DOHH2 (cell line): ENCODE measurements around the gene EPB41L1.

Experiments used
- H3F3A ChIP-seq: fragments of 200-600 bp; sonication (generic), shearing (Covaris generic); 2 replicates; pipeline ENCODE4 v1.6.0; 2016; ENCODE audit warnings: antibody characterized with exemption, mild to moderate bottlenecking; ENCODE audit not compliant: control insufficient read depth, insufficient read depth
- H3K27ac ChIP-seq: fragments of 200-600 bp; sonication (generic); 2 replicates; pipeline ENCODE4 v1.5.1; 2014; ENCODE audit warnings: low read depth, mild to moderate bottlenecking, low read length, moderate library complexity
- H3K27me3 ChIP-seq: fragments of 200-600 bp; sonication (generic); 2 replicates; pipeline ENCODE4 v1.6.1; 2014; ENCODE audit warnings: mild to moderate bottlenecking, low read length, mixed read lengths; ENCODE audit not compliant: control insufficient read depth
- H3K36me3 ChIP-seq: fragments of 200-600 bp; sonication (generic); 2 replicates; pipeline ENCODE4 v1.6.1; 2014; ENCODE audit warnings: mild to moderate bottlenecking, low read length, moderate library complexity, mixed read lengths; ENCODE audit not compliant: control insufficient read depth
- H3K4me1 ChIP-seq: fragments of 200-600 bp; sonication (generic); 2 replicates; pipeline ENCODE4 v1.6.1; 2014; ENCODE audit warnings: mild to moderate bottlenecking, low read length, mixed read lengths; ENCODE audit not compliant: control insufficient read depth
- H3K4me2 ChIP-seq: fragments of 200-600 bp; sonication (generic); 2 replicates; pipeline ENCODE4 v1.6.0; 2014; ENCODE audit warnings: mild to moderate bottlenecking, low read length, moderate library complexity
- H3K4me3 ChIP-seq: fragments of 200-600 bp; sonication (generic); 2 replicates; pipeline ENCODE4 v1.5.1; 2014; ENCODE audit warnings: mild to moderate bottlenecking, low read length, mixed read lengths
- H3K79me2 ChIP-seq: fragments of 200-600 bp; sonication (generic); 2 replicates; pipeline ENCODE4 v1.6.1; 2014; ENCODE audit warnings: mild to moderate bottlenecking, low read length, mixed read lengths; ENCODE audit not compliant: control insufficient read depth
- H3K9me2 ChIP-seq: fragments of 200-600 bp; sonication (generic); replicated peaks from 2 replicates; pipeline ENCODE4 v1.6.1; 2014; ENCODE audit warnings: mild to moderate bottlenecking, low read length, mixed read lengths; ENCODE audit not compliant: control insufficient read depth
- H3K9me3 ChIP-seq: fragments of 200-600 bp; sonication (generic); 2 replicates; pipeline ENCODE4 v1.6.1; 2014; ENCODE audit warnings: antibody characterized with exemption, low read length, mixed read lengths; ENCODE audit not compliant: control insufficient read depth, insufficient read depth
- H4K20me1 ChIP-seq: fragments of 200-600 bp; sonication (generic); 2 replicates; pipeline ENCODE4 v1.6.0; 2014; ENCODE audit warnings: low read depth, mild to moderate bottlenecking, antibody characterized with exemption, low read length, moderate library complexity; ENCODE audit not compliant: control insufficient read depth, insufficient read depth
- EZH2phosphoT487 ChIP-seq: fragments of 200-600 bp; sonication (generic); IDR thresholded peaks from 2 replicates; pipeline ENCODE4 v1.6.1; 2017; ENCODE audit warnings: borderline replicate concordance, mild to moderate bottlenecking, antibody characterized with exemption, low read length, moderate library complexity, mixed read lengths
- TF ChIP-seq, protein P1 (sequence below): fragments of 200-600 bp; sonication (generic); IDR thresholded peaks from one replicate; pipeline ENCODE4 v1.5.1; 2014; ENCODE audit warnings: antibody characterized with exemption, mild to moderate bottlenecking, low read depth, low read length; ENCODE audit not compliant: poor library complexity, severe bottlenecking

The EPB41L1 gene

DNA sequence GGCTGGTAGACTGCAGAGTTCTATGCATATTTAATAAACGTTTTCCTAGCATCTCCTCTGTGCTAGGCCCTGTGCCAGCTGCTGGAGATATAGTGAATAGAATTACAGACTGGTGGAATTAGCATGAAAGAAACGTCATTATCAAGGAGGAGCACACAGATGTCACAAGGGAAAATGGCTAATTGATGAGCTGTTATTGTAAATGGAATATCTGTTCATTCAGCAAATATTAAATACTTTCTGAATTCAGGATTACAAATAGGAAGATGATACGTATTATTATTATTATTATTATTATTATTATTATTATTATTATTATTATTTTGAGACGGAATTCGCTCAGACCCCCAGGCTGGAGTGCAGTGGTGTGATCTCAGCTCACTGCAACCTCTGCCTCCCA lies 82.9 kb downstream of the EPB41L1 start:
- Histone ChIP-seq H3K27me3 (no peaks in the 10 kb centered on the region), H3K4me3 (peak overlapping the region; percentile 78), H3K9me2 (no peaks in the 10 kb centered on the region), H3F3A (no peaks in the 10 kb centered on the region; the same call in 1 of the 2 replicates), H3K4me1 (peaks cover 15% of the 10 kb centered on the region), H3K4me2 (peak overlapping the region; percentile 79), H3K36me3 (peaks cover 16% of the 10 kb centered on the region), H3K79me2 (peaks cover 61% of the 10 kb centered on the region), H4K20me1 (no peaks in the 10 kb centered on the region; the same call in 1 of the 2 replicates), H3K27ac (no peak overlapping the region), H3K9me3 (no peaks in the 10 kb centered on the region)
- no peak for TF ChIP-seq EZH2phosphoT487
- TF ChIP-seq, protein P1, sequence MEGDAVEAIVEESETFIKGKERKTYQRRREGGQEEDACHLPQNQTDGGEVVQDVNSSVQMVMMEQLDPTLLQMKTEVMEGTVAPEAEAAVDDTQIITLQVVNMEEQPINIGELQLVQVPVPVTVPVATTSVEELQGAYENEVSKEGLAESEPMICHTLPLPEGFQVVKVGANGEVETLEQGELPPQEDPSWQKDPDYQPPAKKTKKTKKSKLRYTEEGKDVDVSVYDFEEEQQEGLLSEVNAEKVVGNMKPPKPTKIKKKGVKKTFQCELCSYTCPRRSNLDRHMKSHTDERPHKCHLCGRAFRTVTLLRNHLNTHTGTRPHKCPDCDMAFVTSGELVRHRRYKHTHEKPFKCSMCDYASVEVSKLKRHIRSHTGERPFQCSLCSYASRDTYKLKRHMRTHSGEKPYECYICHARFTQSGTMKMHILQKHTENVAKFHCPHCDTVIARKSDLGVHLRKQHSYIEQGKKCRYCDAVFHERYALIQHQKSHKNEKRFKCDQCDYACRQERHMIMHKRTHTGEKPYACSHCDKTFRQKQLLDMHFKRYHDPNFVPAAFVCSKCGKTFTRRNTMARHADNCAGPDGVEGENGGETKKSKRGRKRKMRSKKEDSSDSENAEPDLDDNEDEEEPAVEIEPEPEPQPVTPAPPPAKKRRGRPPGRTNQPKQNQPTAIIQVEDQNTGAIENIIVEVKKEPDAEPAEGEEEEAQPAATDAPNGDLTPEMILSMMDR: no peak

GRCh38 chr20:36238153-36238552 lies 83.6 kb downstream of the EPB41L1 start:
- H4K20me1 ChIP-seq: no peaks in the 10 kb centered on the region; the same call in 1 of the 2 replicates
- H3K9me2 ChIP-seq: no peaks in the 10 kb centered on the region
- peak overlapping the region; percentile 16; the same call in 1 of the 2 replicates for H3K4me2 ChIP-seq
- peaks cover 15% of the 10 kb centered on the region for H3K4me1 ChIP-seq
- no peaks in the 10 kb centered on the region for H3K9me3 ChIP-seq
- H3K27me3 ChIP-seq: no peaks in the 10 kb centered on the region
- no peak overlapping the region for H3K4me3 ChIP-seq
- peaks cover 66% of the 10 kb centered on the region for H3K79me2 ChIP-seq
- H3F3A ChIP-seq: no peaks in the 10 kb centered on the region; the same call in 1 of the 2 replicates
- H3K27ac ChIP-seq: no peak overlapping the region
- H3K36me3 ChIP-seq: peaks cover 17% of the 10 kb centered on the region
- TF ChIP-seq EZH2phosphoT487: no peak
- TF ChIP-seq, protein P1: no peak

DNA sequence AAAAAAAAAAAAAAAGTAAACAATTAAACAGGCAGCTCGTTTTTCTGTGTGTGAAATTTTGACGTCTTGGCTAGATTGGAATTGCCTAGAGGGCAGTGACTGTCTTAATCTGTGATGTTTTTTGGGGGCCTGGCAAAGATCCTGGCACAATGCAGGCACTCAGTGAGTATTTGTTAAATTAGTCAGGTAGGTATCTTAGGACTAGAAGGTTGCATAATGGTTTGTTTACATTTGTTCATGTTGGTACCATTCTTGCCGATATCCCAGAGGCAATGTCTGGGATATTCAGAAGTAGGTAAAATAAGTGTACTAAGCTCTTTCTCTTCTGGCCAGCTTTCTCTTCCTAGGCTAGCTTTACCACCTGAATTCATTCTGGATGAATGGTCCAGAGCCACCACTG lies 84.2 kb downstream of the EPB41L1 start:
- Histone ChIP-seq H3K9me2 (no peaks in the 10 kb centered on the region), H3K4me3 (no peak overlapping the region), H3K79me2 (peaks cover 66% of the 10 kb centered on the region), H3K9me3 (no peaks in the 10 kb centered on the region), H3K27me3 (no peaks in the 10 kb centered on the region), H4K20me1 (no peaks in the 10 kb centered on the region; the same call in 1 of the 2 replicates), H3K36me3 (peaks cover 21% of the 10 kb centered on the region), H3K27ac (no peak overlapping the region), H3F3A (no peaks in the 10 kb centered on the region; the same call in 1 of the 2 replicates), H3K4me2 (no peak overlapping the region), H3K4me1 (peaks cover 15% of the 10 kb centered on the region)
- TF ChIP-seq, protein P1: no peak
- TF ChIP-seq EZH2phosphoT487: no peak
